Retinal pigment epithelial cell (primary cell): ENCODE measurements around the gene CFAP299.

Experiments used
- DNase-seq: peaks from one replicate; pipeline ENCODE4 v3.0.0-alpha.2; 2010; ENCODE audit warnings: low read depth
- H3K4me3 ChIP-seq: 2 replicates; pipeline ENCODE4 v1.5.1; 2011; ENCODE audit warnings: mild to moderate bottlenecking, low read length, control low read depth, moderate library complexity
- CTCF ChIP-seq: conservative IDR thresholded peaks from 2 replicates; pipeline ENCODE4 v1.5.1; 2011; ENCODE audit warnings: low read depth, low read length, control low read depth, inconsistent platforms

The CFAP299 gene

DNA sequence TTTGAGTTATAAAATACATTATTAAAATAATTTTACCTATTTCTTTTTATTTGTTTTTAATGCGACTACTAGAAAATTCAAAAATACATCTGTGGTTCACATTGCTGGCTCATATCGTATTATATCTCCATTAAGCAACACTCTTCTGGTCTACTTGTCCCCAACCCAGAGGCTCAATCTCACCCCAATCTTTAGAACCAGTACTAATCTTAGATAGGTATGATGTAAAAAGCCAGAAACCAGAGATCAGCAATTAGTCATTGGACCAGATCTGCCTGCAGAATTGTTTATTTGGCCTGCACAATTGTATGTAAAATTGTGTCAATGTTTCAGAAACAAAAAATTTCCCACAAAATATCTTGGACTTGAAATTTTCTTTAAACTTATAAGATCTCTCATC is 539.4 kb downstream of the CFAP299 start:
- TF ChIP-seq CTCF = no peak
- DNase-seq = no peak
- no peak overlapping the region for H3K4me3 ChIP-seq

GRCh38 chr4:80875642-80876041 is 540.1 kb downstream of the CFAP299 start:
- DNase-seq = no peak
- no peak overlapping the region for H3K4me3 ChIP-seq
- no peak for TF ChIP-seq CTCF

- H3K4me3 ChIP-seq = no peak overlapping the region
- no peak for TF ChIP-seq CTCF
- no peak for DNase-seq
These were observed 541.3 kb downstream of the CFAP299 start for GRCh38 chr4:80876810-80877209.

- TF ChIP-seq CTCF = no peak
- H3K4me3 ChIP-seq = no peak overlapping the region
- no peak for DNase-seq
These were observed 542.7 kb downstream of the CFAP299 start for GRCh38 chr4:80878218-80878617.

DNA sequence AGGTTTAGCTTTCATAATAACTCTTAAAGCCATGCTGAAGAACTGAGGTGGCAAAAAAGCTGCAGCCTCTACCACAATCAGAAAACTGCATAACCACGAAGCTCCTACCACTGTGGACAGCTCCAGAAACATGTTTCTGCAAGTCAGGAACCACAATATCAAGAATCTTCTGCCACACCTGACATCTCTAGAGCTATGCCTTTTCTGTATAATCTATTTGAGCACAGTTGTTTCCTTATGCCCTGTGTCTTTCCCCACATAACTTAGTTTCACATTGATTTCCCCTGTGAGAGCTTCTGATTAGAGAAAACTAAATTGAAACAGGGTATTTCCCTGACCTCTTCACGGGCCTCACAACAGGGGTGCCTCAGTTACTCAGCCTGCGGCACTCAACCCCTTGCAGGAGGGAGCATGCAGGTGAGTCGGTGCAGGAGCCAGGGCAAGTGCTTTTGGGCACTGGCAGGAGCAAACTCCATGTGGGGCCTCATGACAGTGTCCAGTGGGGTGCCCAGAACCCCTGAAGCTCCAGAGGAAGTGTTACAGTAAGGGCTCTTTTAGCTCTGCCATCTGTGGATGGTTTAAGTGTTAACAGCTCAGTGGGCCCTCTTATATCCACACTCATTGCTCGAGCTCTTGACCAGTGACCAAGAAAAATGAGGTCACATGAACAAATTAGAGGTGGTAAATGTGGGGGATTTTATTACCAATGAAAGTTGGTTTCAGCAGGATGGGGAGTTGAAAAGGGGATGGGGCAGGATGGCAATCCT is 562.2 kb downstream of the CFAP299 start:
- no peak for TF ChIP-seq CTCF
- H3K4me3 ChIP-seq = no peak overlapping the region
- DNase-seq = no peak

DNA sequence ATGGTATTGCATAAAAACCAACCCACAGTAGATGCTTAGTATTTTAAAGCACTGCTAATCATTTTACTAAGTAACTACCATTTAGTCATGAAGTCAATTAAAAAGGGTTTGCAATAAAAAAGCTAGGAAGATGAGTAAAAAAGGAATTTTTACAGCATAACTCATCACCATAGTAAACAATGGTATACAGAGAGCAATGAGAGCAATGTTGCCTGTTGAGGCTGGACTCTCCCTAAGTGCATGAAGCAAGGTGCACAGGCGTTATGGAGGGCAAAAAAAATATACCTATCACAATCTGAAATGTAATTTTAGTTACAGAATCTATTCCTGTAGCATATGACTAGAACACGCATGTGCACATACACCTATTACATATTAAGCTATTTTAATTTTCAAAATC is 565.4 kb downstream of the CFAP299 start:
- DNase-seq = no peak
- no peak for TF ChIP-seq CTCF
- no peak overlapping the region for H3K4me3 ChIP-seq

- no peak overlapping the region for H3K4me3 ChIP-seq
- no peak for TF ChIP-seq CTCF
- DNase-seq = no peak
These were observed 567.5 kb downstream of the CFAP299 start for GRCh38 chr4:80903020-80903419.
